M059J (cell line): ENCODE results near the gene SLC39A2. TPM values are rescaled to one million over a fixed set of nuclear protein-coding genes. Genes with fewer than 3 reads are reported as not detected.
"Not testable (repeated sequence)": the region's sequence is repeated elsewhere in the genome, so short reads cannot be mapped to it uniquely, and the experiment has no call there.

ENCODE experiments used
- DNase-seq: peaks from one replicate; pipeline ENCODE4 v3.0.0-alpha.2; 2012; ENCODE audit warnings: low read depth
- total RNA-seq: library from RNA; depleted of rRNA; stranded (reverse); fragments of >200 nt; shearing (Covaris generic); gene quantifications from 2 replicates; pipeline ENCODE4 v1.2.3, GENCODE V29; 2014

Gene SLC39A2
- total RNA-seq, 1 experiment from 2014 or later, result not detected

GRCh38 chr14:20997115-20997514 lies 2.0 kb upstream of the SLC39A2 start:
- no peak for DNase-seq

- DNase-seq, result no peak
Measured at GRCh38 chr14:20997564-20997963, 1.5 kb upstream of the SLC39A2 start.

GRCh38 chr14:20998139-20998538 lies 954 bp upstream of the SLC39A2 start:
- DNase-seq, result no peak

GRCh38 chr14:20999591-20999990 lies 498 bp downstream of the SLC39A2 start:
- DNase-seq, result no peak

GRCh38 chr14:21001218-21001617 lies 2.1 kb downstream of the SLC39A2 start:
- no peak for DNase-seq

GRCh38 chr14:21003788-21004346 lies 4.8 kb downstream of the SLC39A2 start:
- DNase-seq, result no peak

GRCh38 chr14:21009721-21010120 lies 10.6 kb downstream of the SLC39A2 start:
- DNase-seq, result not testable (repeated sequence)

GRCh38 chr14:21011136-21011535 lies 12.0 kb downstream of the SLC39A2 start:
- DNase-seq, result no peak

GRCh38 chr14:21014761-21015190 lies 15.7 kb downstream of the SLC39A2 start:
- peak; percentile 79 for DNase-seq

GRCh38 chr14:21015312-21015711 lies 16.2 kb downstream of the SLC39A2 start:
- no peak for DNase-seq

GRCh38 chr14:21016413-21017190 lies 17.5 kb downstream of the SLC39A2 start:
- no peak for DNase-seq

- no peak for DNase-seq
Measured at GRCh38 chr14:21017528-21018245, 18.6 kb downstream of the SLC39A2 start.

GRCh38 chr14:21018286-21018685 lies 19.2 kb downstream of the SLC39A2 start:
- DNase-seq, result no peak

- DNase-seq, result no peak
Measured at GRCh38 chr14:21018781-21019180, 19.7 kb downstream of the SLC39A2 start.

GRCh38 chr14:21019366-21019765 lies 20.3 kb downstream of the SLC39A2 start:
- no peak for DNase-seq

GRCh38 chr14:21020977-21021545 lies 22.0 kb downstream of the SLC39A2 start:
- no peak for DNase-seq

- DNase-seq, result no peak
Measured at GRCh38 chr14:21022686-21023085, 23.6 kb downstream of the SLC39A2 start.

- no peak for DNase-seq
Measured at GRCh38 chr14:21023174-21023573, 24.1 kb downstream of the SLC39A2 start.

- DNase-seq, result no peak
Measured at GRCh38 chr14:21023817-21024584, 24.9 kb downstream of the SLC39A2 start.

- DNase-seq, result peak; percentile 25
Measured at GRCh38 chr14:21024585-21025370, 25.7 kb downstream of the SLC39A2 start, which contains the start of gene NDRG2. TSS of gene NDRG2 (minus strand) at chr14:21025061. CDS start at chr14:21023315, 1,746 bp downstream.
